SK-MEL-5 (cell line): ENCODE data around the gene PPP1R14B. TPM values are rescaled to one million over a fixed set of nuclear protein-coding genes. Genes with fewer than 3 reads are reported as not detected.

ENCODE experiments used
- DNase-seq: peaks from one replicate; pipeline ENCODE4 v3.0.0-alpha.2; 2016; ENCODE audit warnings: low read depth, low spot score
- in situ Hi-C: cut with HindIII; loops from 2 replicates; pipeline ENCODE4 v1.10.0; 2016; ENCODE audit warnings: low sequenced_read_pairs, high pct_unique_total_duplicates, low pct_unique_long_range_greater_than_20kb
- polyA plus RNA-seq, 2 experiments: library from polyadenylated mRNA; depleted of rRNA; stranded (reverse); fragments of >200 nt; gene quantifications; 2 replicates each; pipeline ENCODE4 v1.2.3, GENCODE V29; 2015
- total RNA-seq: library from RNA; depleted of rRNA; stranded (reverse); fragments of >200 nt; shearing (Covaris generic); gene quantifications from 2 replicates; pipeline ENCODE4 v1.2.3, GENCODE V29; 2014; rRNA removed

PPP1R14B gene
- total RNA-seq: 138 and 162 TPM in 2 replicates
- 157 and 204 TPM in 2 replicates for polyA plus RNA-seq (2015; cell fraction: cytosol; rRNA removed)
- polyA plus RNA-seq (2015; cell fraction: nucleus; rRNA removed): 24.2 and 26.1 TPM in 2 replicates

DNA sequence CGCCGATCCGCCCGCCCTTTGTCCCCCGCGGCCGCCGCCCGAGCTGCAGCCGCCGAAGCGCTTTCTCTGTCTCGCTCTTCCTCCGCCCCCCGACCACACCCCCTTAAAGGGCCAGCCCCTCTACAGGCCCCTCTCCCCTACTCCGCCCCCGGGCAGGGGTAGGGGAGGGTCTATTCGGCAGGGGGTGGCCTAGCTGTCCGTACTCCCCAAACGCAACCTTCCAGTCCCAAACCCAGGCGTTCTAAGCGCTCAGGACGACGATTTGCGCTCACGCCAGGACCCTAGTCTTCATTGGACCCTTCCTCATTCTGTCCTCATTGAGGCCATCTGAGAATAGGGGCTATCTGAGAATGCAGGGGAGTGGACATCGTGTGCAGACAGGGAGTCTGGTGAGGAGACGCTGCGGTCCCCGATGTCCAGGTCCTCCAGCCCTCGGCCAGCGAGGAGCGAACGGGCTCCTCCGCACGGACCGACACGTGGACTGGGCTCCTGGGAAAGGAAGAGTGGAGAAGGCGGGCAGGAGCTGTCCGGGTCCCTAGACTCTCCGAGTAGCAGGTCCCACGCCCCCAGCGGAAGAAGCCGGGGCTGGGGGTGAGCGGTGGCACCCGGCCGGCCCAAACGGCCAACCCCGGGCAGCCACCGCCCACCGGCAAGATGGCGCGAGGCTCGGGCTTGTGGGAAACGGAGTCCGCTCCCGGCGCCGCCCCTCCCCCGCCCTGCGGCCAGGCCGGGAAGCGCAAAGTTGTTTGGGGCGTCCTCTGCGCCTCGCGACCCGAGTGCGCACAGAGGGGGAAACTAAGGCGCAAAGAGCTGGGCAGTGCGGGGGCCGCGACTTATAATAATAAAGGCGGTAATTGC is at the start of gene PPP1R14B:
Gene PPP1R14B (minus strand): TSS at position 73 of the 858 bp plus-strand sequence. CDS start 270 bp downstream, outside the sequence.
- DNase-seq: peak; percentile 76
- in situ Hi-C loops: no loop called here

GRCh38 chr11:64296236-64296635 is 49.5 kb upstream of the PPP1R14B start:
- DNase-seq: no peak
- in situ Hi-C loops: no loop called here

DNA sequence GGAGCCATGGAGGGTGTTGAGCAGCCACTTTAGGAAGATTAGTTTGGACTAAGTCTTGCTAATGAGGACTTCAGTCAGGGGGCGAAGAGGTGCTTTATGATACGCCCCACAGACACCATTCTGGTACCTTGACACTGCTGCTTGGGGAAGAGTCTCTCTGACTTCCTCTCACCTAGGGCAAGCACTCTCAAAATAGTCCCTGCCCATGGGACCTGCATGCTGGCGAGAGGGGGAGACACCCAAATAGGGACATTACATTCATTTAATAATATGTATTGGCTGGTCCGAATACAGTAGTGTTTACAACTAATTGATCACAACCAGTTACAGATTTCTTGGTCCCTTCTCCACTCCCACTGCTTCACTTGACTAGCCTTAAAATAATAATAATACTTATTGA is 49.0 kb upstream of the PPP1R14B start:
- no peak for DNase-seq
- in situ Hi-C loops: no loop called here

DNA sequence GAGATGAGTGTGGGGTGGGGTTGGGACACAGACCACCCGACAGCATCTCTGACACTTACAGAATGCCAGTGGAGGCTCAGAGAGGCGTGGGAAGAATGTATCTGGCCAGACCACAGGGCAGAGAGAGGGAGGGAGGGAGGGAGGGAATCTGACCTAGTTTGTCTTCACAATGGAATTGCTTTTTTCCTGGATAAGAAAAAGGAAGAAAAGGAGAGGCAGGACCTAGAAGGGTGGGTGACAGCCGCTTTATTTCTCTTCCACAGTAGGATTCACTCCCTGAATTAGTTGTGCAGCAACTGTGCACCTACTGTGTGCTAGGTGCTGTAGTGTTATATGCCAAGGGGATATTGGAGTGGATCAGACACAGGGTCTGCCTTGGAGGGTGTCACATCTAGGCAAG is 48.0 kb upstream of the PPP1R14B start:
- in situ Hi-C loops: no loop called here
- no peak for DNase-seq

DNA sequence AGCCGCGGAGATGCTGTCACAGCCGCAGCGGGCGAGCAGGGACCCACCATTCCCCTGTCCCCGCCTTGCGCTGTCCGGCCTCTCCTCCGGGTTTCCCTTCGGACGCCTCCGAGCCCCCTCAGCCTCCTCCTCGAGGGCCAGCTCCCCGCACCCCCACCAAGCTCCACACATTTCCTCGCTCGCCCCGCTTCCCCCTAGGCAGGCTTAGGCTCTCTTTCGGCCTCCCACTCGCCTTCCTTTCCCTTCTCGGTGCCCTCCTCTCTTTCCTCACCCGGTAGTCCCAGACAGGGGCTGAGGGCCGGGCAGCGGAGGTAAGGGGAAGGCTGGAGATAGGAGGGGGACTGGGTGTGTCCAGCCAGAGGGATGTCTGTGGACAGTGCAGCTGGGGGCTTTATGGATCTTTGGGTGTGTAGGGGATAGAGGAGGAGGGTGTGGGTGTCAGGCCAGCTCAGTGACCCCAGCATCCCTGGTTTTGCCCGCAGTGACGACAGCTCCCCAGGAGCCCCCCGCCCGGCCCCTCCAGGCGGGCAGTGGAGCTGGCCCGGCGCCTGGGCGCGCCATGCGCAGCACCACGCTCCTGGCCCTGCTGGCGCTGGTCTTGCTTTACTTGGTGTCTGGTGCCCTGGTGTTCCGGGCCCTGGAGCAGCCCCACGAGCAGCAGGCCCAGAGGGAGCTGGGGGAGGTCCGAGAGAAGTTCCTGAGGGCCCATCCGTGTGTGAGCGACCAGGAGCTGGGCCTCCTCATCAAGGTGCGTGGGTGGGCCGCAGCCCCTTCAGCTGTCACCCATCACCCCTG is 45.9 kb upstream of the PPP1R14B start:
- DNase-seq: no peak
- in situ Hi-C loops: no loop called here

DNA sequence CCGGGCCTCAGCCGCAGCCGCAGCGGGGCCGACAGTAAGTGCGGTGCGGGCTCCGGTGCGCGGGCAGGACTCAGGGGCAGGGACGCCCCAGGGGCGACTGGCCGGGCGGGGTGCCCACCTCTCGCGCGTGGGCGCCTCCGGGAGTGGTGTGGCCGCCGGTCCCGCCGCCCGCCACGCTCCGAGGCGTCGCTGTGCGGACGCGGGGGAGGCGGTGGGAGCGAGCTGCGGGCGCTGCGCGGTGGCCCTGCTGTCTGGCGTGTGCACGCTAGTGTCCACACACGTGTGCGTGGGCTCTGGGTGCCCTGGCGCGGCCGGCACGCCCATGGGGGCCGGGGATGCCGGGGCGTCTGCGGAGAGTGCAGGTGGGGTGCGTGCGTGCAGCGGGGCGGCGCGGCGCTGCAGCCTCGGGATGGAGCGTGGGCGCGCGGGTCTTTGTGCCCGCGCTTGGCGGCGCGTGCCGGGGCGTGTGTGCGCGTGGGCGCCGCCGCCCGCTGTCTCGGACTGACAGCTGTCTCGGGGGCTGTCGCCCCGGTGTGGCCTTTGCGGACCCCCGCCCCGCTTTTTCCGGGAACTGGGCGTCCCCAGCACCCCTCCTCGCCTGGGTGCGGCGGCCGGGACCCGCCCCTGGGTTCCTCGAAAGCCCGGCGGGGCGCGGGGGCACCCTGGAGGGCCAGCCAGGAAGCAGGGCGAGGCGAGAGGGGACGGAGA is 45.2 kb upstream of the PPP1R14B start:
- DNase-seq: no peak
- in situ Hi-C loops: no loop called here

- in situ Hi-C loops: no loop called here
- no peak for DNase-seq
Observed at GRCh38 chr11:64291262-64291751, 44.6 kb upstream of the PPP1R14B start, which contains the start of gene KCNK4. Gene KCNK4 (plus strand): TSS chr11:64291302. CDS start chr11:64293019, 1,717 bp downstream.

DNA sequence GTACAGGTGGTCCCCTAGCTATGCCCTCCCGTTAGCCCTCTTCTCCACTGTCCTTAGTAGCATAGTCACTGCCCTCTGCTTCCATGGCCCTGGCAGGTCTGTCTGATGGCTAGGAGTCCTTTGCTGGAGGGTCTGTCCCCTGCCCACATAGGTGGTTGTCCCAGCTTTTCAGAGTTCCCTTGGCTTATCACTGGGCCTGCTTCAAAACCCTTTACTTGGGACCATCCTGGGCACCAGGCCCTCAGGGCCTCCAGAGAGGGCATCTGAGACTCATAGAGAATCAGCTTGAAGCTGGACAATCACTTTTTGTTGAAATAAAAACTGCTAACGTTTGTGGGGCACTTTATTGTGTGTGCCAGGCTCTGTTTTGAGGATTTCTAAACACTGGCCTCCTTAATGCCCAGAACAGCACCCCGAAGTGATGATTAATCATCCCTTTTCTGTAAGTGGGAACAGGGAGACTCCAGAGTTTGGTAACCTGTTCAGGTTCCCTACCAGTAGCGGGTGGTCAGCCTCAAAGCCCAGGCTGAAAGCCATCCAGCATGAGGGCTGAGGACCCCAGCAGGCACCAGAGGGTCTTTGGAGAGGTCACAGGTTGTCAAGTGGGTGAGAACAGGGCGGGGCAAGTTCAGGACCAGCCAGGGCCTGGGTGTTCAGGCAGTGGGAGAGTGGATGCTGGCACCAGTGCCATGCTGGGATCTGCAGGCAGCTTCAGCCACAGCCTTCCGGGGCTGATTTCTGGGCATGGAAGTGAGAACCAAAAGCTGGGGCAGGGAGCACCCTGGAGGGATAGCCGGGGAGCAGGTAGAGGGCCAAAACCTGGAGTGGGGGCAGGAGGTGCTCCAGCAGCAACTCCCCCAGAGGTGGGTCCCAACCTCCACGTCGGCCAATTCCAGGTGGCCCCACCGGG is 43.9 kb upstream of the PPP1R14B start:
- in situ Hi-C loops: no loop called here
- DNase-seq: no peak

- no peak for DNase-seq
- in situ Hi-C loops: no loop called here
Observed at GRCh38 chr11:64289002-64289564, 42.3 kb upstream of the PPP1R14B start.

DNA sequence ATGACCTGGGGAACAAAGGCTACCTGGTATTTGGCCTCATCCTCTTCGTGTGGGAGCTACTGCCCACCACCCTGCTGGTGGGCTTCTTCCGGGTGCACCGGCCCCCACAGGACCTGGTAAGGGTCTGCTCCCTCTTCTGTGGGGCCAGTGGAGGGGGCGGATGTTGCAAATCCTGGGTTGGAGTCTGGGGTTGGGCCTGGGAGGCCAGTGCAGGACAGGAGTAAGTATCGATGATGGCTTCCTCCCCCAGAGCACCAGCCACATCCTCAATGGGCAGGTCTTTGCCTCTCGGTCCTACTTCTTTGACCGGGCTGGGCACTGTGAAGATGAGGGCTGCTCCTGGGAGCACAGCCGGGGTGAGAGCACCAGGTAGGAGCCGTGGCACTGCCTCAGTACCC is 41.6 kb upstream of the PPP1R14B start:
- in situ Hi-C loops: no loop called here
- no peak for DNase-seq

GRCh38 chr11:64287676-64288352 is 41.1 kb upstream of the PPP1R14B start:
- in situ Hi-C loops: no loop called here
- DNase-seq: no peak

DNA sequence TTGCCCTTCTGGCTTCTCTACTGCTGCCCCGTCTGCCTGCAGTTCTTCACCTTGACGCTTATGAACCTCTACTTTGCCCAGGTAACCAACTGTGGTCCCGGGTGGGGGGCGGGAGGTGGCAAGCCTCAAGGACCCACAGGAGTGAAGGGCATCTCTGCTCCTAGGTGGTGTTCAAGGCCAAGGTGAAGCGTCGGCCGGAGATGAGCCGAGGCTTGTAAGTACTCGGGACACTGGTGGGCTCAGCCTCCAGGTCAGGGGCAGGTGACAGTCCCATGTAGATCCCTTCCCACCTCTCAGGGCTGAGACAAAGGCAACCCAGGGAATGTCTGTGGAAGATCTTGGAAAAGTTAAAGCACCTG is 40.0 kb upstream of the PPP1R14B start:
- in situ Hi-C loops: no loop called here
- DNase-seq: no peak

DNA sequence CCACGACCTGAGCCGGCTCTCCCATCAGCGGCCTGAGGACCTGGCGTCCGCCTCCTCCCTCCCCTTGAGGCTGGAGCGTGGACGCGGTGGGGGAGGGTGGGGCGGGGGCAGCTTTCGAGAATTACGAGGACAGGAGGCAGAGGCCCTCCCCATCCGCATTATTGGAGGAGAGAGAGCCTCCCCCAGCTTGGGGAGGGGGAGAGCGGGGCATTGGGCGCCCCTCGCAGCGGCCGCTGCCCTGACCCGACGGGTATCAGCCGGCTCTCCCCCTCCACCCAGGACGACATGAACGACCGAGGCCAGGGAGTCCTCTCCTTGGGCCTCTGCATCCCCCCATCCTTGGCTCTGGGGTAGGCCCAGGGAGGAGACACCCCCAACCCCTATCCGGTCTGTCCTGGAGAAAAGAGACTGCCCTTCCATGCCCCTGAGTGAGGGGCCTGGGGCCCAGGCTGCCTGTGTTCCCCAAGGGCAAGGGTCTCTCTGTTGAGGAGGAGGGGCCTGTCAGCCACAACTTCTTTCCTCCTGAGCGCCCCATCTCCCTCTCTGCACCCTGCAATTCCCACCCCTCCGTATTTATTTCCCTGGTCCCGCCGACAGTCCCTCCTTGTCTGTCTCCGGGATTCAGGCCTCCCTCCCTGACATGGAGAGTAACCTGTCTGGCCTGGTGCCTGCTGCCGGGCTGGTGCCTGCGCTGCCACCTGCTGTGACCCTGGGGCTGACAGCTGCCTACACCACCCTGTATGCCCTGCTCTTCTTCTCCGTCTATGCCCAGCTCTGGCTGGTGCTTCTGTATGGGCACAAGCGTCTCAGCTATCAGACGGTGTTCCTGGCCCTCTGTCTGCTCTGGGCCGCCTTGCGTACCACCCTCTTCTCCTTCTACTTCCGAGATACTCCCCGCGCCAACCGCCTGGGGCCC is 39.4 kb upstream of the PPP1R14B start:
- in situ Hi-C loops: no loop called here
- no peak for DNase-seq

DNA sequence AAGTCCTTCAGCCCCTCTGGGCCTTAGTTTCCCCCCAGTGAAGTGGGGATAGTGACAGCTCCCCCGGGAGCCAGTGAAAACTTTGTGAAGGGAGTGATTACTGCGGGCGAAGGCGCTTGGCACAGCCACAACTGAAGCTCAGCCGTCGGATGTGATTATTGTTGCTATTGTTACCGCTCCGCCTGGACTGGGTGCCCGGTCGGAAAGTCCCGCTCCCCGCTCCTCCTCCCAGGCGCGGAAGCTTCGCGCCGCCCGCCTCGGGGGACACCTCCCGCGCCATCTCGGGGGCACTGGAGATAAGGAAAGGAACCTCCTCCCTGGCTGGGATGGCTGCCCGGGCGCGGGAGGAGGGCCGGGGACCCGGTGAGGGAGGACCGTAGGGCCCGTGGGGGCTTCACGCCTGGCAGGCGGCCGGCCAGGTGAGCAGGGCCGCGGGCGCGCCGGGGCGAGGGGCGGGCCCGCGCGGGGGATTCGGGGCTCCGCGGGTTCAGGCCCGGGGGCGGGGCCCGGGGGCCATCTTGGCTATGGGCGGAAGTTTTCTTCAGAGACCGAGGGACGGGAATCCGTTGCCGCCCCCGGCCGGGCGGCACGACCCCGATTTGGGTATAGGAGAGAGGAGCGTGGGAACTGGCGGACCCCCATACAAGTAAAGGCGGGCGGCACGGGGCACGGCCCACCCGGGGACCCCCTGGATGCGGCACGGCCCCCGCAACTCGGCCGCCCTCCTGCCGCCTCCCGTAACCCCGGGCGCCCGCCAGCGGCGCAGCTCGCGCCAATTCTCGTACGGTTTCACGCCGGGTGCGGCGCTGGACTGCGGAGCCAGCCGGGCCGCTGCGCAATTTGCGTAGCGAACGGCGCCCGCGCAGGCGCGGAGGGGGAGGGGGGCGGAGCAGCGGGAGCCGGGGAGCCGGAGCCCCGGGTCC is 38.5 kb upstream of the PPP1R14B start, which contains the start of gene GPR137:
Gene GPR137 (plus strand): TSS at position 887 of the 923 bp plus-strand sequence. CDS start 677 bp downstream, outside the sequence.
- in situ Hi-C loops: no loop called here
- DNase-seq: peak; percentile 58
